HFFc6 (cell line): Measurements from ENCODE around the gene MSI2. TPM values are rescaled to one million over a fixed set of nuclear protein-coding genes. Genes with fewer than 3 reads are reported as not detected.

Experiments
- DNase-seq: peaks from one replicate; pipeline ENCODE4 v3.0.0-alpha.2; 2018
- H3K27ac Mint-ChIP-seq: 2 replicates; pipeline ENCODE4 v1.8.0; 2020; ENCODE audit warnings: mild to moderate bottlenecking, mixed read lengths
- H3K27me3 Mint-ChIP-seq: 2 replicates; pipeline ENCODE4 v1.8.0; 2021; ENCODE audit warnings: mild to moderate bottlenecking, moderate library complexity, mixed read lengths; ENCODE audit not compliant: insufficient read depth
- H3K36me3 Mint-ChIP-seq: 2 replicates; pipeline ENCODE4 v1.8.0; 2021; ENCODE audit warnings: low read depth, mixed read lengths
- H3K4me1 Mint-ChIP-seq: 2 replicates; pipeline ENCODE4 v1.8.0; 2020; ENCODE audit warnings: low read depth, mixed read lengths
- H3K4me3 Mint-ChIP-seq: 2 replicates; pipeline ENCODE4 v1.8.0; 2020; ENCODE audit warnings: mild to moderate bottlenecking, moderate library complexity, mixed read lengths
- H3K9me3 Mint-ChIP-seq: 2 replicates; pipeline ENCODE4 v1.8.0; 2020; ENCODE audit warnings: mild to moderate bottlenecking, mixed read lengths
- CTCF ChIP-seq: fragments of 200-600 bp; sonication (generic); IDR thresholded peaks from 2 replicates; pipeline ENCODE4 v1.5.0; 2021; ENCODE audit warnings: antibody characterized with exemption, mild to moderate bottlenecking
- total RNA-seq, 6 experiments: library from RNA; stranded (reverse); fragmentation: NEBNext Ultra II Directional; extraction: Animal tissue kit (Norgen Biotek cat#: 25700); gene quantifications; 2 replicates in 1 of 6; 3 replicates in 5 of 6; pipeline ENCODE4 v1.2.3, GENCODE V29; 2021

The MSI2 gene
- total RNA-seq, 6 experiments from 2014 or later, result 53.5 to 71.7 (median 55.0) TPM

- no peaks in the 10 kb centered on the region for H3K4me1 Mint-ChIP-seq
- no peak for DNase-seq
- no peaks in the 10 kb centered on the region for H3K36me3 Mint-ChIP-seq
- H3K27me3 Mint-ChIP-seq, result peaks cover 6% of the 10 kb centered on the region
- no peak for TF ChIP-seq CTCF
- H3K9me3 Mint-ChIP-seq, result no peaks in the 10 kb centered on the region
- H3K27ac Mint-ChIP-seq, result no peak overlapping the region
- no peak overlapping the region for H3K4me3 Mint-ChIP-seq
These were observed 423.0 kb downstream of the MSI2 start for GRCh38 chr17:57679356-57679755.

GRCh38 chr17:57679906-57680695, 423.8 kb downstream of the MSI2 start:
- TF ChIP-seq CTCF, result no peak
- no peak for DNase-seq
- Mint-ChIP-seq H3K4me3 (no peak overlapping the region), H3K27ac (no peak overlapping the region), H3K4me1 (no peaks in the 10 kb centered on the region), H3K36me3 (no peaks in the 10 kb centered on the region), H3K27me3 (peaks cover 6% of the 10 kb centered on the region), H3K9me3 (no peaks in the 10 kb centered on the region)

- Mint-ChIP-seq H3K9me3 (no peaks in the 10 kb centered on the region), H3K27ac (no peak overlapping the region)
These were observed 426.4 kb downstream of the MSI2 start for GRCh38 chr17:57682701-57683100.

GRCh38 chr17:57684711-57685498, 428.6 kb downstream of the MSI2 start:
- Mint-ChIP-seq H3K4me1 (no peaks in the 10 kb centered on the region), H3K27ac (no peak overlapping the region), H3K36me3 (no peaks in the 10 kb centered on the region), H3K9me3 (no peaks in the 10 kb centered on the region), H3K27me3 (no peaks in the 10 kb centered on the region; the same call in 1 of the 2 replicates), H3K4me3 (no peak overlapping the region)
- DNase-seq, result no peak
- TF ChIP-seq CTCF, result no peak

More at GRCh38 chr17:57682701-57683100, 426.4 kb downstream of the MSI2 start:
- H3K27me3 Mint-ChIP-seq, result peaks cover 2% of the 10 kb centered on the region
- no peak for DNase-seq
- no peaks in the 10 kb centered on the region for H3K36me3 Mint-ChIP-seq
- no peak for TF ChIP-seq CTCF
- H3K4me3 Mint-ChIP-seq, result no peak overlapping the region
- no peaks in the 10 kb centered on the region for H3K4me1 Mint-ChIP-seq

GRCh38 chr17:57685499-57686132, 429.3 kb downstream of the MSI2 start:
- no peak overlapping the region for H3K27ac Mint-ChIP-seq
- no peaks in the 10 kb centered on the region; the same call in 1 of the 2 replicates for H3K27me3 Mint-ChIP-seq
- no peak overlapping the region for H3K4me3 Mint-ChIP-seq
- no peaks in the 10 kb centered on the region for H3K36me3 Mint-ChIP-seq
- no peak for DNase-seq
- no peak for TF ChIP-seq CTCF
- no peaks in the 10 kb centered on the region for H3K9me3 Mint-ChIP-seq
- H3K4me1 Mint-ChIP-seq, result no peaks in the 10 kb centered on the region
